Brain microvascular endothelial cell (primary cell): ENCODE data around the gene PIM2.

ENCODE experiments used
- DNase-seq: peaks from one replicate; pipeline ENCODE4 v3.0.0-alpha.2; 2020
- H3K27ac ChIP-seq: fragments of 250-450 bp; sonication (Bioruptor Pico); 2 replicates; pipeline ENCODE4 v1.5.1; 2020; ENCODE audit warnings: mild to moderate bottlenecking, moderate library complexity
- H3K27me3 ChIP-seq: fragments of 250-450 bp; sonication (Bioruptor Pico); replicated peaks from 2 replicates; pipeline ENCODE4 v1.5.1; 2020; ENCODE audit warnings: mild to moderate bottlenecking
- H3K36me3 ChIP-seq: fragments of 250-450 bp; sonication (Bioruptor Pico); replicated peaks from 2 replicates; pipeline ENCODE4 v1.5.1; 2020; ENCODE audit warnings: mild to moderate bottlenecking
- H3K4me3 ChIP-seq: 2 replicates; pipeline ENCODE4 v1.5.1; 2011; ENCODE audit warnings: low read depth, mild to moderate bottlenecking, control low read depth, low read length, moderate library complexity
- CTCF ChIP-seq: IDR thresholded peaks from 2 replicates; pipeline ENCODE4 v1.5.1; 2011; ENCODE audit warnings: low read depth, mild to moderate bottlenecking, moderate library complexity, low read length, control low read depth, inconsistent platforms; ENCODE audit errors: missing control alignments
- in situ Hi-C: cut with HindIII; loops from 2 replicates; pipeline ENCODE4 v1.10.0; 2017; ENCODE audit warnings: low sequenced_read_pairs, low pct_ligation_motif_present

The PIM2 gene

GRCh38 chrX:48913605-48914366 lies 5.0 kb downstream of the PIM2 start:
- in situ Hi-C loops, result no loop called here
- no peak for TF ChIP-seq CTCF
- Histone ChIP-seq H3K4me3 (no peak overlapping the region), H3K27ac (no peak overlapping the region), H3K36me3 (peaks cover 5% of the 10 kb centered on the region), H3K27me3 (no peaks in the 10 kb centered on the region)
- no peak for DNase-seq

GRCh38 chrX:48911412-48912182 lies 7.2 kb downstream of the PIM2 start, which contains the start of gene SLC35A2:
SLC35A2 (minus strand) TSS chrX:48911646; CDS start chrX:48911636, 10 bp downstream.
- Histone ChIP-seq H3K36me3 (peaks cover 5% of the 10 kb centered on the region), H3K27me3 (no peaks in the 10 kb centered on the region), H3K27ac (peak within 1 kb of the TSS; percentile 87), H3K4me3 (peak within 1 kb of the TSS; percentile 83)
- in situ Hi-C loops, result no loop called here
- DNase-seq, result peak; percentile 70
- no peak for TF ChIP-seq CTCF

GRCh38 chrX:48910926-48911411 lies 7.9 kb downstream of the PIM2 start:
- Histone ChIP-seq H3K27ac (peak overlapping the region; percentile 87), H3K4me3 (peak overlapping the region; percentile 83), H3K27me3 (no peaks in the 10 kb centered on the region), H3K36me3 (peaks cover 8% of the 10 kb centered on the region)
- peak; percentile 36 for DNase-seq
- in situ Hi-C loops, result no loop called here
- TF ChIP-seq CTCF, result no peak

GRCh38 chrX:48909703-48910294 lies 9.0 kb downstream of the PIM2 start:
- no peak for DNase-seq
- in situ Hi-C loops, result no loop called here
- TF ChIP-seq CTCF, result no peak
- no peak overlapping the region for H3K27ac ChIP-seq
- peaks cover 8% of the 10 kb centered on the region for H3K36me3 ChIP-seq
- no peaks in the 10 kb centered on the region for H3K27me3 ChIP-seq
- peak overlapping the region; percentile 83 for H3K4me3 ChIP-seq

GRCh38 chrX:48908600-48908999 lies 10.2 kb downstream of the PIM2 start:
- Histone ChIP-seq H3K27me3 (no peaks in the 10 kb centered on the region), H3K27ac (no peak overlapping the region), H3K4me3 (no peak overlapping the region), H3K36me3 (peaks cover 4% of the 10 kb centered on the region)
- no peak for DNase-seq
- no peak for TF ChIP-seq CTCF
- in situ Hi-C loops, result no loop called here
